B cell (primary cell): ENCODE data around the gene LRBA. TPM values are rescaled to one million over a fixed set of nuclear protein-coding genes. Genes with fewer than 3 reads are reported as not detected.

Source experiments
- ATAC-seq: fragments of 200-7000 bp; cut with Tn5 transposase; one replicate; pipeline ENCODE4 v1.10.0; 2021; ENCODE audit warnings: low read depth, mild to moderate bottlenecking, moderate number of reproducible peaks, moderate library complexity
- CTCF ChIA-PET: fragments of 350-600 bp; sonication (Branson Sonifier 250); formaldehyde crosslinking; loops from one replicate; lab custom pipeline; 2021; ENCODE audit warnings: antibody characterized with exemption, inconsistent platforms; lab: Charles Lee
- POLR2A ChIA-PET: fragments of 350-600 bp; sonication (Branson Sonifier 250); formaldehyde crosslinking; loops from one replicate; lab custom pipeline; 2021; ENCODE audit warnings: antibody characterized with exemption; lab: Charles Lee
- DNase-seq: peaks from one replicate; pipeline ENCODE4 v3.0.0; 2013
- H2AFZ ChIP-seq: 2 replicates; pipeline ENCODE4 v1.6.1; 2012; ENCODE audit warnings: mild to moderate bottlenecking, low read depth, low read length; ENCODE audit not compliant: insufficient read depth, poor library complexity, severe bottlenecking
- H3K27ac ChIP-seq, 2 donors: 1 replicate in 1 of 2; 2 replicates in 1 of 2; pipeline ENCODE4 v1.5.1; 2012 to 2013; ENCODE audit warnings: low read length in 2 of 2, mild to moderate bottlenecking in 2 of 2, moderate library complexity in 1 of 2
- H3K27me3 ChIP-seq, 4 experiments: fragments of 200-600 bp in 1 of 4; sonication (generic) in 1 of 4; replicated peaks in 1 of 4; 1 replicate in 2 of 4; 2 replicates in 2 of 4; pipeline versions ENCODE4 v1.6.1 to v1.7.0; 2013 to 2016; ENCODE audit warnings: low read length in 3 of 4, mild to moderate bottlenecking in 2 of 4, mixed read lengths in 1 of 4, moderate library complexity in 1 of 4; ENCODE audit not compliant: insufficient read depth in 4 of 4, control insufficient read depth in 3 of 4; ENCODE audit errors: control extremely low read depth in 1 of 4
- H3K36me3 ChIP-seq, 2 experiments: replicated peaks in 1 of 2; 1 replicate in 1 of 2; 2 replicates in 1 of 2; pipeline versions ENCODE4 v1.6.1 to v1.7.1; 2013; ENCODE audit warnings: low read length in 1 of 2; ENCODE audit not compliant: insufficient read depth in 2 of 2, control insufficient read depth in 1 of 2; ENCODE audit errors: control extremely low read depth in 1 of 2, extremely low read depth in 1 of 2
- H3K4me1 ChIP-seq, 2 donors: fragments of 200-600 bp in 1 of 2; sonication (generic) in 1 of 2; 1 replicate in 1 of 2; 2 replicates in 1 of 2; pipeline versions ENCODE4 v1.5.1 to v1.6.1; 2013 to 2017; ENCODE audit warnings: low read length in 2 of 2; ENCODE audit not compliant: control insufficient read depth in 2 of 2, insufficient read depth in 2 of 2
- H3K4me2 ChIP-seq: replicated peaks from 2 replicates; pipeline ENCODE3; 2012; ENCODE audit warnings: mild to moderate bottlenecking, low read depth, low read length; ENCODE audit not compliant: poor library complexity, severe bottlenecking
- H3K4me3 ChIP-seq, 5 experiments: fragments of 200-600 bp in 1 of 5; sonication (generic) in 1 of 5; 1 replicate in 3 of 5; 2 replicates in 2 of 5; pipeline versions ENCODE4 v1.5.1 to v1.7.0; 2011 to 2016; ENCODE audit warnings: low read length in 4 of 5, mild to moderate bottlenecking in 4 of 5, low read depth in 2 of 5, control low read depth in 1 of 5, moderate library complexity in 1 of 5; ENCODE audit not compliant: insufficient read depth in 1 of 5; ENCODE audit errors: control extremely low read depth in 1 of 5, extremely low read depth in 1 of 5
- H3K79me2 ChIP-seq: fragments of 200-600 bp; sonication (generic); one replicate; pipeline ENCODE4 v1.6.0; 2016; ENCODE audit warnings: low read length; ENCODE audit not compliant: control insufficient read depth, insufficient read depth
- H3K9ac ChIP-seq: fragments of 200-600 bp; sonication (generic); 2 replicates; pipeline ENCODE4 v1.6.1; 2017; ENCODE audit warnings: mild to moderate bottlenecking, low read length, moderate library complexity
- H3K9me3 ChIP-seq, 3 donors: one replicate each; pipeline versions ENCODE4 v1.6.1 to v1.7.1; 2013; ENCODE audit warnings: low read length in 2 of 3; ENCODE audit not compliant: control insufficient read depth in 2 of 3, insufficient read depth in 1 of 3; ENCODE audit errors: control extremely low read depth in 1 of 3
- H4K20me1 ChIP-seq: 2 replicates; pipeline ENCODE4 v1.6.0; 2012; ENCODE audit warnings: mild to moderate bottlenecking, low read length; ENCODE audit not compliant: insufficient read depth, control insufficient read depth, poor library complexity, severe bottlenecking
- H3K27ac Mint-ChIP-seq: one replicate; pipeline ENCODE4 v1.8.0; 2021; ENCODE audit warnings: mixed read lengths
- H3K27me3 Mint-ChIP-seq: one replicate; pipeline ENCODE4 v1.8.0; 2021; ENCODE audit warnings: mixed read lengths
- H3K4me1 Mint-ChIP-seq: one replicate; pipeline ENCODE4 v1.8.0; 2021; ENCODE audit warnings: mixed read lengths
- H3K4me3 Mint-ChIP-seq: one replicate; pipeline ENCODE4 v1.8.0; 2021; ENCODE audit warnings: mixed read lengths
- H3K9me3 Mint-ChIP-seq: one replicate; pipeline ENCODE4 v1.8.0; 2022; ENCODE audit warnings: mixed read lengths; ENCODE audit not compliant: insufficient read depth
- EZH2 ChIP-seq: IDR thresholded peaks from 2 replicates; pipeline ENCODE4 v1.6.1; 2012; ENCODE audit warnings: borderline replicate concordance, low read depth, mild to moderate bottlenecking, moderate library complexity, low read length; ENCODE audit not compliant: insufficient read depth, poor library complexity, severe bottlenecking
- WGBS: methylation state at CpG from one replicate; pipeline ENCODE4 v1.1.5; 2013; ENCODE audit warnings: missing lambda C conversion rate; ENCODE audit not compliant: insufficient coverage; 5-methylcytosine and 5-hydroxymethylcytosine counted together
- intact Hi-C: fragments of 100-400 bp; cut with micrococcal nuclease; formaldehyde crosslinking; loops from one replicate; pipeline ENCODE4 v1.10.0; 2022
- polyA plus RNA-seq: library from polyadenylated mRNA; depleted of rRNA; stranded (reverse); fragments of >200 nt; gene quantifications from 2 replicates; pipeline ENCODE4 v1.2.3, GENCODE V29; 2012
- total RNA-seq, 2 donors: library from RNA; stranded (reverse); fragments of 120-200 nt in 1 of 2; gene quantifications; 1 replicate in 1 of 2; 2 replicates in 1 of 2; pipeline versions ENCODE4 v1.2.3 to v1.2.4, GENCODE V29; 2013 to 2022
- TF ChIP-seq, protein P1 (sequence below): fragments of 200-600 bp; IDR thresholded peaks from one replicate; pipeline ENCODE4 v1.8.0; 2022; ENCODE audit warnings: antibody characterized with exemption, mild to moderate bottlenecking

The LRBA gene
- total and polyA plus RNA-seq, 2 donors (not counting 1 experiment from before 2014, with no cell fraction given): 17.5 to 86.7 TPM

DNA sequence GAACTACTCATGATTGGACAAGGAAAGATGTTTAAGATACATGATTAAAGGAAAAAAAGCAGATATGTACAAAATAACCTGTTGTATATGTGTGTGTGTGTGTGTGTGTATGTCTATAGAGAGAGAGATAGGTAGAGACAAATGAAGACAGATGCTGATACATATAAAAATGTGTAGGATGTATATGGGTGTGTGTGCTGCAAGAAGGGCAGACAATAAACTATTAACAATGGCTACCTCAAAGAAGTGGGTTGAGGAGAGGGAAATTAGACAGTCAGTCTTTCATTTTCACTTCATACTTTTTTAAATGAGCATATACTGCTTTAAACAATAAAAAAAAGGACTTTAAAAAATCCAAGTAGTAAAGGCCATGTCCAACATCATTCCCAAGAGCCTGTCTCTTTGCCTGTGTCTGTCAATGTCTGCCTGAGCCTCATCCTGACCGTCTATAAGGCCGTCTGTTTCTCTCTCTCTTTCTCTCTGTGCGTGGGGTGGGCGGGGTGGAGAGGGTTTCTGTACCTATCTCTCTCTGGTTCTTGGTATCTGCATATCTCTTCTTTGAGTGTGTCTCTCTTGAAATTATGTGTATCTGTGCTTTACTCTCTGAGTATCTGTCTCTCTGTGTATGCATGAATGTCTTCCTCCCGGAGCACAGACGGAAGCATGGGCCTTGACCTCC, 62.8 kb downstream of the LRBA start:
- H3K4me1 ChIP-seq: peaks cover 6 to 12% of the 10 kb centered on the region in 2 donors
- no peak overlapping the region for H3K4me3 ChIP-seq
- no peak overlapping the region for H3K4me2 ChIP-seq
- CTCF ChIA-PET: no interaction called here
- intact Hi-C loops: no loop called here
- peaks cover 26% of the 10 kb centered on the region for H4K20me1 ChIP-seq
- H3K27ac Mint-ChIP-seq: no peak overlapping the region
- DNase-seq (no peak), ATAC-seq (no peak)
- no peak for TF ChIP-seq EZH2
- TF ChIP-seq, protein P1, sequence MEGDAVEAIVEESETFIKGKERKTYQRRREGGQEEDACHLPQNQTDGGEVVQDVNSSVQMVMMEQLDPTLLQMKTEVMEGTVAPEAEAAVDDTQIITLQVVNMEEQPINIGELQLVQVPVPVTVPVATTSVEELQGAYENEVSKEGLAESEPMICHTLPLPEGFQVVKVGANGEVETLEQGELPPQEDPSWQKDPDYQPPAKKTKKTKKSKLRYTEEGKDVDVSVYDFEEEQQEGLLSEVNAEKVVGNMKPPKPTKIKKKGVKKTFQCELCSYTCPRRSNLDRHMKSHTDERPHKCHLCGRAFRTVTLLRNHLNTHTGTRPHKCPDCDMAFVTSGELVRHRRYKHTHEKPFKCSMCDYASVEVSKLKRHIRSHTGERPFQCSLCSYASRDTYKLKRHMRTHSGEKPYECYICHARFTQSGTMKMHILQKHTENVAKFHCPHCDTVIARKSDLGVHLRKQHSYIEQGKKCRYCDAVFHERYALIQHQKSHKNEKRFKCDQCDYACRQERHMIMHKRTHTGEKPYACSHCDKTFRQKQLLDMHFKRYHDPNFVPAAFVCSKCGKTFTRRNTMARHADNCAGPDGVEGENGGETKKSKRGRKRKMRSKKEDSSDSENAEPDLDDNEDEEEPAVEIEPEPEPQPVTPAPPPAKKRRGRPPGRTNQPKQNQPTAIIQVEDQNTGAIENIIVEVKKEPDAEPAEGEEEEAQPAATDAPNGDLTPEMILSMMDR: no peak
- WGBS: 90% methylated on average over 4 of the region's 6 CpGs
- peaks cover 37% of the 10 kb centered on the region for H3K4me1 Mint-ChIP-seq
- peaks cover 72% of the 10 kb centered on the region for H3K79me2 ChIP-seq
- no peaks in the 10 kb centered on the region for H3K27me3 ChIP-seq
- no peak overlapping the region for H3K27ac ChIP-seq
- H2AFZ ChIP-seq: no peak overlapping the region
- POLR2A ChIA-PET: no interaction called here
- no peaks in the 10 kb centered on the region for H3K36me3 ChIP-seq
- H3K4me3 Mint-ChIP-seq: no peak overlapping the region
- H3K9ac ChIP-seq: no peak overlapping the region
- peaks cover 9% of the 10 kb centered on the region for H3K9me3 Mint-ChIP-seq
- H3K9me3 ChIP-seq: peaks cover 3 to 24% (median 5%) of the 10 kb centered on the region in 3 donors
- H3K27me3 Mint-ChIP-seq: no peaks in the 10 kb centered on the region

DNA sequence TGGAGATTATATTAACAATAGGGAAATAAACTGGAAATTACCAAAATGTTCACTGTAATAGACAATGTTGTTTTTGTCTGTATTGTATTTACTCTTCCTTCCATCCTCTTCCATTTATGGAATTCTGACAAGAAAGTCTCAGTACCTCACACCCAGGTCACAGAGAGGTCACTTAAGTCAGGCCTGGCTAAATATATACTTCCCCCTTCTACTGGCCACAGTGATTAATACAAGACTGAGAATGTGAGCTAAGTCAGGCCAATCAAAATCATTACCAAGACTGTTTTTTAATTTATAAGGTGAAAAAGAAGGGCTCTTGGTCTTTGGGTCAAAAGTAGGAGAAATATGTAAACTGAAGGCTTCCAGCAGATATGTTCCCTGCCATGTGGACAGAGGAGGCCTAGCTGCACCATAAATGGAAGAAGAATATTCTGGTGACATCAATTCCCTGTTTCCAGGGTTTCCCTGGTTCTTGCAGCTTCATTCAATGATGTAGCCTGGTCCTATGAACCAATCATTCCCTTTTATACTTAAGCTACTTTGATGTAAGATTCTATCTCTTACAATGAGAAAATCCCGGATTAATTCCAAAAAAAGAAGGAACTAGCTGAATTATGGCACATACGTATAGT, 64.3 kb downstream of the LRBA start:
- no peak overlapping the region for H3K27ac Mint-ChIP-seq

More for the DNA sequence above, 64.3 kb downstream of the LRBA start:
- peaks cover 0 to 20% (median under 1%) of the 10 kb centered on the region in 3 donors for H3K9me3 ChIP-seq
- Mint-ChIP-seq H3K9me3 (no peaks in the 10 kb centered on the region), H3K27me3 (no peaks in the 10 kb centered on the region), H3K4me3 (no peak overlapping the region), H3K4me1 (peaks cover 46% of the 10 kb centered on the region)
- no peak overlapping the region for H3K4me3 ChIP-seq
- intact Hi-C loops: no loop called here
- H3K27me3 ChIP-seq: no peaks in the 10 kb centered on the region
- no peak for TF ChIP-seq EZH2
- TF ChIP-seq, protein P1: no peak
- no peak overlapping the region for H3K27ac ChIP-seq
- no peaks in the 10 kb centered on the region for H3K36me3 ChIP-seq
- H3K4me2 ChIP-seq: peak overlapping the region; percentile 16
- H4K20me1 ChIP-seq: peaks cover 26% of the 10 kb centered on the region
- no peak for DNase-seq
- peaks cover 70% of the 10 kb centered on the region for H3K79me2 ChIP-seq
- H3K9ac ChIP-seq: no peak overlapping the region
- ATAC-seq: no peak
- POLR2A ChIA-PET: interaction anchor here (0.6 kb wide), 1 partner anchor 132 kb away, joined by 5 read pairs; no protein-coding TSS in a partner anchor
- CTCF ChIA-PET: interaction anchor here (0.8 kb wide), 1 partner anchor 60 kb away, joined by 3 read pairs; no protein-coding TSS in a partner anchor
- H2AFZ ChIP-seq: no peak overlapping the region
- H3K4me1 ChIP-seq: peaks cover 6 to 16% of the 10 kb centered on the region in 2 donors
- 100% methylated on average over 1 of the region's 2 CpGs for WGBS
